Measurements from ENCODE around the gene PDCD6IP.

DNA sequence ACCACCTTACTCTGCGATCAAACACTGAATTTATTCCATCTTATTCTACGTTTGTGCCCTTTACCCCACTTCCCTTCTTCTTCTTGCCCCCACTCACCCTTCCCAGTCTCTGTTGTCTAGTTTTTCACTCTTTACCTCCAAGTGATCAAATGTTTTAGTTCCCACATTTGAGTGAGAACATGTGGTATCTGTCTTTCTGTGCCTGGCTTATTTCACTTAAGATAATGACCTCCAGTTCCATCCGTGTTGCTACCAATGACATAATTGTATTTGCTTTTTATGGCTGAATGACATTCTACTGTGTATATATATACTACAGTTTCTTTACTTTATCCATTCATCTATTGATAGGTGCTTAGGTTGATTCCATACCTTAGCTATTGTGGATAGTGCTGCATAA lies 78.8 kb downstream of the PDCD6IP start:
- no peak for TF ChIP-seq EZH2 (IDR thresholded peaks at IDR 0.05; ENCODE audit: insufficient read depth, poor library complexity, severe bottlenecking)
- no peak for TF ChIP-seq EZH2phosphoT487 (IDR thresholded peaks at IDR 0.05; ENCODE audit: insufficient read depth, low read depth)

Data from GM23248 (cell line).